GM21367 (cell line): ENCODE results near the gene FRMD4A.

Experiments
- ATAC-seq: cut with Tn5 transposase; IDR thresholded peaks from one replicate; pipeline ENCODE4 v1.9.1; 2021; ENCODE audit not compliant: unreplicated experiment

FRMD4A gene

DNA sequence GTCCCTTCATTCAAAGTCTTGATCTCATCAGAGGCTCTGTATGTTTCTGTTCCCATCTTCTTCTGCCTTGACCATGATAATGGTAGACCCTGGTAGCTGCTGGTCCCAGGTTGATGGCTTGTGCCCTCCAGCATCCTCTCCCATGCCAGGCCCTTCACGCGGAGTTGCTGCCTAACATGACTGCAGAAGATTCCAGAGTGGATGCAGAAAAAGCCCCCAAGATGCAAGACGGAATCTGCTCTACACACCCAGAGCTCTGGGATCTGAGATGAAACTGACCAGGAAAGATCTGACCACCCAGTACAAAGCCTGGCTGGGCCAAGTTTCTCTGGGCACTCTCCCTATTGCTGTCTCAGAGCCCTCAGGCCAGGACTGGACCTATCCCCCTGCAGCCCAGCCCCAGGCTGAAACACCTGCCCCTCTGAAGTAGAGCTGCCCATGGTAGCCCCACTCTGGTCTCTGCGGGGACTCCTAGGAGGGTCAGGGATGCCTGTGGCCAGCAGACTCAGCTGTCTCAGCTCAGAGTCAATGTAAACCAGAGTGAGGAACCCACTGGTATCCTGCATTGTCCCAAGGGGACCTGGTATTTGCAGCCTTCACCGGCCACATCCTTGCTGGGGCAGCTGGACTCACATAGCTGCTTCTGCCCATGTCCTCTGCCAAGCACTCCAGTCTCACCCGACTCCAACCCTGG is 9.5 kb upstream of the FRMD4A start:
- no peak for ATAC-seq

DNA sequence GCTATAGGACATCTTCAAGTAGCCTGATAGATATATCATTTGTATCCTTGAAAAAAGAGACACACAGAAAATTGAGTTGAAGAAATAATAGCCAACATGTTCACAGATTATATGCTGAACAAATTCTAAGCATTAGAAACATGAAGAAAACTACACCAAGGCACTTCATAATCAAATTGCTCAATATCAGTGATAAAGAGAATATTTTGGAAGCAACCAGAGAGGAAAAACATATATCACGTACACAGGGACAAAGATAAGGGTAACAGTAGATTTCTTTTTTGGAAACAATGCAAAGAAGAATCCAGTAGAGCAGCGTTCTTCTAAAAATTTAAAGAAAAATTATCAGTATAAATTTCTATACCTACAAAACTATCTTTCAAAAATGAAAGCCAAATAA is 6.0 kb upstream of the FRMD4A start:
- no peak for ATAC-seq

DNA sequence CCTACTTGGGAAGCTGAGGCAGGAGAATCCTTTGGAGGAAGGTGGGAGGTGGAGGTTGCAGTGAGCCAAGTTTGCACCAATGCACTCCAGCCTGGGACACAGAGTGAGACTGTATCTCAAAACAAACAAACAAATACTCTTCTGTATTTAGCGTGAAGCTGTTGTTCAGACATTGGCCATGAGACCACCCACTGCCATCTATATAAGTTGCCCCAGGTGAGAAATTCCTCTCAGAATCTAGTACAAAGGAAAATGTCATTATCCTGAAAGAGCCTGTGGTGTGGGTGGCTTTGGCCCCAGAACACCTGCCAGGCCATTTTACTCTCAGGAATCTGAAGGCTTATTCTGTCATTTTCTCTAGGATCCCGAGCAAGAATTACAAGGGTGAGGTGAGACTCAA is 4.0 kb upstream of the FRMD4A start:
- no peak for ATAC-seq

DNA sequence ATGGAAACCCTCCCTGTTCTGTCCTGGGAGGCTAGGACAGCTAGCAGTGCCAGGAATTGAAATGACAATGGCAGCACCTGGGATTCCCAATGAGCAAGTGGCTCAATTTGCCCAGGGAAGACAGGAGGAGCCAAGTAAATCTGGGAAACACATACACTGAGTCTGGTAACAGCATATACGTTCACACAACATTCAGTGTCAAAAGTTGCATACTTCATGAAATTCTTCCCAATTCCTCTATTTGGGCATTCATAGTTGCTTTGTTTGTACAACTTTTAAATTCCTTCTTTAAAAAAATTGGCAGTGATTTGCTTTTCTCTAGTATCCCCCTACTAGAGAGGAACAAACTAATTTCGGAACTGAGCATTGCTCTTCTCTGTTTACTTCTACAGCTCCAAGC is 2.9 kb upstream of the FRMD4A start:
- ATAC-seq, result no peak

DNA sequence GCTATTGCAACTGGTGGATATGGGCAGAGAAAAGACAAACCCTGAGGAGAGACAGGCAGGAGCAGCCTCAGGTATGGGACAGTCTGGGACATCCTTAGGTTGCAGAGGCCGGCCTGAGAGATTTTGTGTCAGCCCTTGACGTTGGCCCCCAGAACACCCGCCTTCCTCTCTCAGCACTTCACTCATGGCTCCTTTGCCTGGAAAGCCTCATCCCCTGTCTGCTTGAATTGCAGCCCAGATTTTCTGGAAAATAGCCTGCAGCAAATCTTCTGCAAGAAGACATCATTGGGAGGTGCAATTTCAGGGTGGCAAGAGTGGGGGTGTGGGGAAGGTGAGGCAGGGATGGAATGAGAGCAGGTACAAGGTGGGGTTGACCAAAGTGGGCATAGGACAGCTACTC is 2.2 kb upstream of the FRMD4A start:
- ATAC-seq, result no peak

DNA sequence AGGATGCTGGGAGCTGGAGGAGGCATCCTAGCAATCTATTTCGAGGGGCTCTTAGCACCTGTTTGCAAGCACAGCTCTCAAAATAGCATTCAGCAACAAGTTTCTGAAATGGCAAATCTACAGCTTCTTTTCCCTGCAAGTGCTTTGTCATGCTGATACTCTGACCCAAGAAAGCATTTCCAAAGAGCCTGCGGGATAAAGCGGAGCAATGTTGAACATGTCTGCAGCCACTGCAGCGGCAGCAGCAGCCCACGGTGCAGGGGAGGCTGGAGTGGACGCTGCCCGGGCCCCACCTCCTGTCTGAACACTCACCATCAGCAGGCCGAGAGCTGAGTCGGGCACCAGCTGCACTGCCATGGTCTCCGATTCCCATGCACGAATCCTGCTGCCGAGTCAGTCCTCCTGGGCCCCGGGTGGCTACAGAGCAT is 964 bp downstream of the FRMD4A start:
- ATAC-seq, result no peak

DNA sequence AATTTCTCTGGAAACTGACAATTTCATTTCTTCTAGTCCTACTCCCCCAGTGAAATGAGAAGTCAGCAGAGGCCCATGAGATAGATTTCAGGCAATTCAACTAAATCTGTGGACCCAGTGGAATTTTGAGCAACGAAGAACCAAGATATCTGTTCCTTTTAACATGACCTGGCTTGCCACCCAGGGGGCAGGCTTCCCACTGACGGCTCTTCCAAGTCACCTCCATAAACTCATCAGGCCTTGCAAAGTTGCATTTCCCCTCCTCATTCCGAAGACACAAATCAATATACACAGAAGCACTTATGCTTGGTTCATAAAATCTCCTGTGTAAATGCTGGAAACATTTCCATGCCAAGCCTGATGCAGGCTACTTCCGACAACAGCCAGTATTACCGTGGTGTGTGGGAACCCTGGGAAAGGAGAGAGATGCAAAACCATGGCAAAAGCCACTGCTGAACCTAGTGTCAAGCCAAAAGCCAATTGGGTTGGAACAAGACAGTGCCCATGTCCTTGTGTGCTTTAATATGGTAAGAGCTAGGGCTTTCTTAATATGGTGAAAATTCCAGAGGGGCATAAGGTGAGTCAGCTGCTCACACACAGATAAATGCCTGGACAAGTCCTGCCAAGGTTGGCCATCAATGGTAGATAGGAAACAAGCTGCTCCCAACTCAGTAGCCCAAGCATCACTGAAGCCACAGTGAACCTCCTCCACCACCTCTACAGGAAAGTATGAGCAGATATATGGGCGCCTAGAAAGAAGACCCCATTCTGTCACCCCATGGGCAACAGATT is 1.6 kb downstream of the FRMD4A start:
- no peak for ATAC-seq

DNA sequence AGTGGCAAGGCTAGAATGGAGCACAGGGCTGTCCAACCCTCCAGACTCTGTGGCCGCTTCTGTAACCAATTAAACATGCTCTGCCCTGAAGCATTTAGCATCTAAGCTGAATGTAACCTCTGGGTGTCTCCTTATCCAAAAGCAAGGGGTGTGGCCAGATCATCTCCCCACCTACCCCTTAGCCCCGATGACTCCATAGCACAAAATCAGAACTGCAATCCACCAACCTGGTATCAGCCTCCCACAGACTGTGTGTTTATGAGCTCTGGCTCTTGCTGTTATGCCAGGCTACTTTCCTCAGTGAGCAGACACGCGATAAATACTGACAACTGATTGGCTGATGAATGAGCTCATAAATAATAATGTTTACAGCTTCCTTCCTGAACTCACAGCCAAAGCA is 3.2 kb downstream of the FRMD4A start:
- ATAC-seq, result no peak

DNA sequence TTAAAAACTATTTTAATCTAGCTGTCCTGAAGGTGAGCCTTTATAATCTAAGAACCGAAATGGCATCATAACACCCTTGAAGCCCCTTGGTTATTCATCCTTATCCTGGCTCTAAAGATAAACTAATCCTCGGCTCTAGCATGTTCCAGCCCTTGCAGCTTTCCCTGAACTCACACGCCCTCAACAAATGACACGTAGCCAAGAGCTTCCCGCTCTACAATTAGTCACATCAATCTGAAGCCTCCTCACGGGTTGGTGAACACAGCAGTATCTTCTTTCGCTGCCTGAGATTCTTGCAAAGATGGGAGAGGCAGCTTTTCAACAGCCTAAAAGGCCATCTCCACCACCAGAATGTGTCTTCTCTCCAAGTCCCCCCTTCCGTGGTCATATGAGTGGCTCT is 4.1 kb downstream of the FRMD4A start:
- ATAC-seq, result no peak

DNA sequence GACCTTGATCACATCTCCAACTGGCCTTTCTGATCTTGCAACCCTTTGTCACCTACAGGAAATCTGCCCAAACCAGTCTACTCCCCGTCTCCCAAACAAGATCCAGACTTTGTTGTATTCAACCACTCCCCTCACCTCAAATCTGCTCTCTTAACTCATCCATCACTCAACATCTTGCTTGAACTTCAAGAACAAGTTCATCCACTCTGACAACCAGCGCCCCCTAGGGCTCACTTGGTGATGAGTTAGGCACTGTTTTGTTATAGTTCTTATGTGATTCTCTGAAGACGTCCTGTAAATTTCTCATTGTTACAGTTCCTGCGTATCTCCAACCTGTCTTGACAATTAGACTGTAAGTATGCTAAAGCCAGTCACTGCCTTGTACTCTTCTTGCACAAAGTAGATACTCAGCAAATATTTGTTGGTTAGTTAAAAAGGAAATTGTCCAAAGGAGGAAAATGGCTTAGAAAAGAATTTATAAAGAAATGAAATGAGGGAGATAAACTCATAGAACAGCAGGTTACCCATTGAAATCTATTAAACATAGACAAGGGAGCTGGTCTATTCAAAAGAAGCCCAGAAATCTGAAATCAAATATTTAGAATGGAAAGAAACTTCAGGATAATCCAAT is 5.3 kb downstream of the FRMD4A start:
- no peak for ATAC-seq

DNA sequence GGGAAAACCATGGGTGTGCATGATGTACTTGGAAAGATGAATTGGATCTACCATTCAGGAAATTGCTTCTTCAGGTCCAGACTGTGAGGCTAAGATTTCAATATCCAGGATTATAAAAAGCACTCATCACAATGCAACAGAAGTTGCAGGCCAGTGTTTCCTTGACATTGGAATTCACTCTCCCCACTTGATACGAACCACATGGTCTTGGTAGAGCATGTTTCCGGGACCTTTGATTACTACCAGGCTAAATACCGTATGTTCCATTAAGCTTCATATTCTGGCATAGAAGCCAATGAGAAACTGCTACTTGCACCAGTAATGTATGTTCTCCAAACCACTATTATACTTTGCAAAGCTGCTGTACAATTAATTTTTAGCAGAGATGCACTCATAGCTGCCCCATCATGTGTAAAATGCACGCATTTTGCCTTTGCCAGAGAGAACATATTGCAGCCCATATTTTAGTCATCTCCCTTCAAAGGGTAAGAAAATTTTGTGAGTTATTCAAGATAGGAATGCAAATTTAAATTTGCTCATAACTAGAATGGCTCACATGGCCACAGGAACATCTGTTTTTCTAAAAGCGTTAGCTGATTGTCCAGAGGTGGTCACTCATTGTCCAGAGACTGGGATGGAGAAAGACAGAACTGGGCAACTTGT is 8.1 kb downstream of the FRMD4A start:
- no peak for ATAC-seq

DNA sequence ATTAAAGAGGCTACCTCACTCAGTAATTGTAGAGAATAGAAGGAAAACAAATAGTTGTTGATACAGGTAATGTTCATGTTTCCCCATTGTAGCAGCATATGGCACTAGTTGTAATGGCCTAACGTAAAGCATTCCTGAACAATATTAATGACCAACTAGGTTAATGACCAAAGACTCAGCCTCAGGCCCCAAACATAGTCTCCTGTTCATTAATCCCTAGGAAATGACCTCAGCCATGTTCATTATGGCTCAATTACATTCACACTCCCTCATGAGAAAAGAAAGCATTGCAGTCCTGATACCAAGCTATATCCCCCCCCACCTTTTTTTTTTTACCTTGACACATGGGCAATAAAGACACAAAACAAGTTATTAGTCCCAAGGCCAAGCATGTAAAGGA is 12.7 kb downstream of the FRMD4A start:
- no peak for ATAC-seq

DNA sequence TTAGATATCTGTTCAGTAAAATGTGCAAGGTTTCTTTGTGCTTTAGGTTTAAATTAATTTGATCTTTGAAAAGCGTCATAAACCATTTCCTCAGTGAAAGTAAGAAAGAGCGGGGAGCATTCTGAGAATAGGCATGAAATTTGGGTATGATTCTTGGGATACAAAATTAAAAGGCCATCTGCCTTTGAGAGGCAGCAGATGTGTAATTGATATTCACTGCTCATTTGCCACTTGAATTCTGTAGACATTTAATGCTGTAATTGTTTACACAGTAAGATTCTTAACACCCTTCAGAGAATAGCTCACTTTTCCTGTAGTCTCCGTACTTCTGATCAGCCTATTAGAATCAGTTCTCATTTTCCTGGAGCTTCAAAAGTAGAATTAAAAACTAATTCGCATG is 18.7 kb downstream of the FRMD4A start:
- ATAC-seq, result no peak

DNA sequence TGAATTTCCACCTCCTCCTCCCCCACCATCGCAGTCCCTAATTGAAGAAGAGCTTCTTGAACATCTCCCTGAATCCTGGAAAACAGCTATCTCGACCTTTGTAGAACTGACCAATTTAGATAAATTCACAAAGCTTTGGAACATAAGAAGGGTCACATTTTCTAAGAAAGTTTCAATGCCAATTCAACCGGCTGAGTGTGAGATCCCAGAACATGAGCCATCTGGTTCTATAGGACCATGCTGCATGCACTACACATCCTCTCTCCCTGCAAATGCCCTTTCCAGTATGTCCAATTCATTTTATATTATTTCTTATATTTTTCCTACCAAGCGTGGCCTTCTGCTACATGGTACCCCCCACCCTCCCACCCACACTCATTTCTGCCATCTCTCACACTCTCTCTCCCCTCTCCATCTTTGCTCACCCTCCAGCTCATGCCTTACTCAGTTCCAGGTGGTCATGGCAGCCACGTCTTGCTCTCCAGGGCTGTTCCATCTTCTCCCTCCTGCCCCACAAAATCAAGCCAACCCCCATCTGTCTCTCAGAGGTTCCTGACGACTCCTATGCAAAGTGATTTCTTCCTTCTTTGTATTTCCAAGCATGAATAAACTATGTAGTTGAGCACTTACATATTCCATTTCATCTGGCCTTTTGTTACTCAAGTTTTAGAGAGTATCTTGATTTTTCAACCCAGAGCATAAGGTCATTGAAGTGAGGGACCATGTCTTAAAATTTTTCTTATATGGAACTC is 19.3 kb downstream of the FRMD4A start:
- no peak for ATAC-seq

DNA sequence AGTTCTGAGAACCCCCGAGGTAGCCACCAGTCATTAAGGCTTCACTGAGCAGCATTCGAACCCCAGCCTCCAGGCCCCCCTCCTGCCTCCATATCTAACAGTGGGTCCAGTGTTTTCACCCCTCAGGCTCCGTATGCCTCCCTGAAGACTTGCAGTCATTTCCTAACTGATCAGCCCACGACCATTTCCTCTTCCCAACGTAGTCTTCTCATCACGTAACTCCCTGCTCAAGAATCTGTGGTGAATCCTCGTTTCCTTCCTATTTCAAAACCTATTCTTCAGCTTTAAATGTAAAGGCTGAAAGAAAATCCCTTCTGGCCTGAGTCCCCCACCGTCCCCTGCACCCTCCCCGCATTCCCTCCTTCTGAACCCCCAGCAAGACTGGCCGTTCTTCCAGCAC is 21.1 kb downstream of the FRMD4A start:
- no peak for ATAC-seq

DNA sequence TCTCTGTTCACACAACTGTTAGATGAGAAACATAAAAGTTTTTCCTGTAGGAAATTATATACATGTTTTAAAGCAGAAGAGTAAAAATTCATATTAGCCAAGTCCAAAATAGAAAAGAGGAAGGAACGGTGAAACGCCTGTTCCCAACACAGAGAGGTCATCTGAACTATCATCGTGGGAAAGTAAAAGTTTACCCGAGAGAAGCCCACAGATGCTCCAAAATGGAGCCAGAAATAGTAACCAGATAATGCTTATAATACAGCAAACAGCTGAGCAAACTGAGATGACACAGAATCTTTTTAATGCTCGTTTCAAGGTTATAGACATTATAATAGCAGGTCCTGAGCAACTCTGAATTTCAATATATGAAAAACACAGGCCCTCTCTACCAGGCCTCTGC is 24.5 kb downstream of the FRMD4A start:
- ATAC-seq, result no peak

DNA sequence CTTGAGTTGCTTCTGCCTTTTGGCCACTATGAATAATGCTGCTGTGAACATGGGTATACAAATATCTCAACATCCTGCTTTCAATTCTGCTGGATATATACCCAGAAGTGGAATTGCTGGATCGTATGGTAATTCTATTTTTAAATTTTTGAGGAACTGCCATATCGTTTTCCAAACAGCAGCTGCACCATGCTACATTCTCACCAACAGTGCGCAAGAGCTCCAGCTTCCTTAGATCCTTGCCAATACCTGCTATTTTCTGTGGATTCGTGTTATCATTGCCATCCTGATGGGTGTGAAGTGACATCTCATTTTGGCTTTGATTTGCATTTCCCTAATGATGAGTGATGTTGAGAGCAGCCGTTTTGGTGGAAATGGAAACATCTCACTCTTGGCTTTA is 26.7 kb downstream of the FRMD4A start:
- ATAC-seq, result no peak

DNA sequence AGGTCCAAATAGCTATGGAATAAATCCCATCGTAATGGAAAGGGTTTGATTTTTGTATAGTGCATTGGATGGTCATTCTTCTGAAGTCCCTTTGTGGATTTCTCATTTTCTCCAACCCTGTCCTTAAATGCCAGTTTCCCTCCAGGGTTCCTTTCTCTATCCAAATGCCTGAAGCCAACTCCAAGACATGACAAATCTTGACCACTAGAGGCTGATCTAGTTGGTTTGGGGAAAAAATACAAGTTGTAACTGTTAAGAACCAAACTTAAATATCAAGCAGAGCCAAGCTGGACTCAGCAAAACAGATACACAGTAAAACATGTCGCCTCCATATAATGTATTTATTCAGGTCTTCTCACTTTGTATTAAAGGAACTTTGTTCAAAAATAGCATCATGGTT is 28.7 kb downstream of the FRMD4A start:
- ATAC-seq, result no peak

DNA sequence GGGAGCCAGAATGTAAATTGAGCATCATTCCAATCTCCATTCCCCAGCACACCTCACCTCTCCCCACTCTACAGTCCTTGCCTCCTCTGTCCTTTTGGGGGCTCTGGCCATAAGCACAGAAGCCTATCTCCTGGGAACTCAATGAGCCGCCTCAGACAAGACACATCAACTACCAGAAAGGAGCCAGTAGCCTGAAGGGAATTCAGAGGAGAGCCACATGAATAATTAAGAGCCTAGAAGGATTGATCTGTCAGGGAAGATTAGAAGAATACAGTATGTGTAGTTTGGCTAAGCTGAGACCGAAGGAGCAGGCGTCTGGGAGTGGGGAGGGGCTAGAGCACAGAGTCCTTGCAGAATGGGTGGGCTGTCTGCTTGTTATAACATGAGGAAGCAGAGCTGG is 31.2 kb downstream of the FRMD4A start:
- no peak for ATAC-seq

DNA sequence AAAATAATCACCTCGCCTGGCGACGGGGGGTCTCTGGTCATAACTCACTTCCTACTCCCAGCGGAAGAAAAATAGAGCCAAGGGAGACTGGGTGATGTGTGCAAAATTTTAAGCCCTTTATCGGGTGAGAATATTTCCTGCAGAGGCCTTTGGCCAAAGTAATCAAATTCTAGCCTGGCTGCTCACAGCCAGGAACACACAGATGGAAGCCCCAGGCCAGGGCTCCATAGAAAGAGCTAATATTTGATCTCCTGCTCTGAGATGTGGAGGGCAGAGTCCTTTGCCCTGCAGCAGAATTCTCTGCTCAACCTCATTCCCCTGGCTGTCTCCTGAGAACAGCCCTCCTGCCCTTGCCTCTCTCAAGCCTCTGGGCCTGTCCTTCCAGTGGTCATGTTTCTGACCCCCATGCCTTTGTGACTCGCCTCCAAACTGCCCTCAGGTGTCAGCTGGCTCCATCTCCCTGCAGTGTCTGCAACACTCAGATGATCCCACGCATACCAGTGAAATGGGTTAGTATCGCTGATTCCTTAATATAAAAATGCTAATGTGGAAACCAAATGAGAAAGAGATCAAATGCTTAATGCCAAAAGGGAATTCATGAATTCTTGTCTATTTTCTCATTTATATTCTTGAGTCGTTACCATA is 34.5 kb downstream of the FRMD4A start:
- no peak for ATAC-seq
